HG02763 (cell line): ENCODE results near the gene OR2F1.

ENCODE experiments used
- ATAC-seq: cut with Tn5 transposase; IDR thresholded peaks from one replicate; pipeline ENCODE4 v1.9.1; 2021; ENCODE audit warnings: mild to moderate bottlenecking, moderate library complexity; ENCODE audit not compliant: unreplicated experiment

Gene OR2F1

DNA sequence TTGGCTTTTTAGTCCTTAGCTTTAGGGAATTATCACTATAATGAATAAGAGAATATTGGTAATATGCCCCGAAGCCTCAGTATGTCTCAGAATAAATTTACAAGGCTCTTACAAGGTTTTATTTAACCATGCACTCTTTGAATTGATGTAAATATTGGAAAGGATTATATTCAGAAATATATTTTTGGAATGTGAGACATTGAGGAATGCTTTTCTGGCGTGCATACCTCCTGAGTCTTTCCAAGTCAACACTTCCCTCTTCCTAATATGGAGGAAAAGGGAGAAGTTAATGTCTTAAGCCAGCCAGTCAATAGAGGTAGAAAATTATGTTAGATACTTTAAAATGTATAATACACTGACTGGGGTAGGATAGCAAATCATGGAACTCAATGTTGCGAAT, 1.2 kb upstream of the OR2F1 start:
- no peak for ATAC-seq

- no peak for ATAC-seq
Measured at GRCh38 chr7:143954135-143954534, 509 bp upstream of the OR2F1 start.

GRCh38 chr7:143958781-143959180, 4.1 kb downstream of the OR2F1 start:
- ATAC-seq = no peak

GRCh38 chr7:143960813-143961610, 6.4 kb downstream of the OR2F1 start:
- ATAC-seq = no peak

- ATAC-seq = no peak
Measured at GRCh38 chr7:143965280-143965679, 10.6 kb downstream of the OR2F1 start.

DNA sequence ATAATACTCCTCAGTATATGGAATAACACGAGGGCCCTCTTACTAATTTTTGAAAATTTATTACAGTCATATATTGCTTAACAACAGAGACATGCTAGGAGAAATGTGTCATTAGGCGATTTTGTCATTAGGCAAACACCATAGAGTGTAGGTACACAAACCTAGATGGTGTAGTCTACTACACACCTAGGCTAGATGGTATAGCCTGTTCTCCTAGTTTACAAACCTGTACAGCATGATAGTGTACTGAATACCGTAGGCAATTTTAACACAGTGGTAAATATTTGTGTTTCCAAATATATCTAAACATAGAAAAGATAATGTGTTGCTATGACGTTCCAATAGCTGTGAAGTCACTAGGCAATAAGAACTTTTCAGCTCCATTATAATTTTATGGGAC, 12.8 kb downstream of the OR2F1 start:
- no peak for ATAC-seq

DNA sequence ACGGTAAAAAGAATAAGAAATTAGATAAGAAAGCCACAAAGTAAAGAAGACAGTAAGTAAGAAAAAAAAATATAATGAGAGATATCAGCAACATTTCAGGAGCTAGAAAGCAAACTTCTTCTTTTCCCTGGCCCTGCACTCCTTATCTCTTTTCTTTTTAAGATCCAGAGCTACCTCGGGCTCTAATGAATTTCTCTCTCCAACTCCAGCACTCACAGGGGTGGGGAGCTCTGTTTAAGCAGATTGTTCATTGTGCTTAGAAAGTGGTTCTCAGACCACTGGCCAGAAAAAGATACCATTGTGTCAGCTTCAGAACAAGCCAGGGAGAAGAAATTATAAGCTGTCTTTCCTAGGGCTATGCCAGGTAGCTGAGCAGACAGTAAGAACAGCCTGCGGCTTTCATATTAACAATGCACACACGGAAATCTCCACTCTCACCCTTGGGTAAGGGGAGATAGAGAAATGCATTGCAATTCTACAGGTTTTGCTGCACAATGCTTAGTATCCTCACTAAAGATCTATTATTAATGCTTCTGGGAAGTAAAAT, 19.3 kb downstream of the OR2F1 start:
- no peak for ATAC-seq

DNA sequence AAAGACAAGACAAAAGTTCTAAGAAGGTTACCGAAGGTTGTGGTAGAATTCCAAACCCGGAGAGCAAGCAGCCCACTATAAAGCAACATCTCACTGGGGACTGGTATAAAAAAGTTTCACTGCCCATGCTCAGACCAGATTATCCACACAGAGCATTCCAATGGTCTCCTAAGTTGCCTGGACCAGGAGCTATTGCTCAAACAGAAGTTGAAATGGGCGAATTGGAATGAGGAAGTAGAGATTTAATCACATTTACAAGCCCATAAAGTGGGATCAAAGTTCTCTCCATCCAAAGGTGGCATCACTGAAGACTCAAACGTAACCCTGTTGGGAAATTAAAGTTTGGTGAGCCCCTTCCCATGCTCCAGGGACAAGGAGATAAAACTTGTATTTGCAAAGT, 19.8 kb downstream of the OR2F1 start:
- ATAC-seq = no peak

DNA sequence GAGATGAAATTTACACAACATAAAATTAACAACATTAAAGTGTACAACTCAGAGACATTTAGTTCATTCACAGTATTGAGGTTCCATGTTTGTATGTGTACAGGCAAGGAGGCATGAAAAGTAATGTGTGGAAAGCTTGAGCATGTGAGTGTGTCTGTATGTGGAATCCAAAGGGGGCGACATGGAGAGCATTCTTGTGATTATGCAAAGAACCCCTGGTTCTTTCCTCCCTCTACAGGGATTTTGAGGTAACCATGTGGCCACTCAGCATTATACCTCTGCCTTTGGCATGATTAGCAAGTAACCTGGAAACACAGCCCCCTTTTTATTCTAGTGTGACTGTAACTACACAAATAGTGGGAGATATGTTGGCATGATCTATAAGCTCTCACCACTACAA, 21.0 kb downstream of the OR2F1 start:
- ATAC-seq = no peak

- no peak for ATAC-seq
Measured at GRCh38 chr7:143978585-143978984, 23.9 kb downstream of the OR2F1 start.

- no peak for ATAC-seq
Measured at GRCh38 chr7:143979359-143979758, 24.7 kb downstream of the OR2F1 start.

DNA sequence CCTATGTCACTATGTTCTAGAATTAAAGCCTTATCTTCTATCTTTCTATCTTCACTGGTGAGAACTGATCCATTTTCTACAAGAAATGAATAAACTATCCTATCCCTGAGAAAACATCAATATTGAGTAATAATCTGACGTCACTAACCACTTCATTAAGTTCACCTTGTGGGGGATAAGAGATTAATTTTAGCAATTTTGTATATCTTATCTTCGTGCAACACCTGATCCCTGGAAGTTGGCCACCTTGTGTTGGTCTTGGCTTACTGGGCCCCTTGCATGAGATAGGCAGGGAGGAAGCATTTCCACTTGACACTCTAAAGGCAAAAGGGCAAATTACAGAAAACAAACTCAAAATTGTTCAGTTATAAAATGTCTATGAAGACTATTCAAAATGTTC, 25.4 kb downstream of the OR2F1 start:
- ATAC-seq = no peak

- ATAC-seq = no peak
Measured at GRCh38 chr7:143980746-143981510, 26.3 kb downstream of the OR2F1 start.

- ATAC-seq = no peak
Measured at GRCh38 chr7:143983960-143984359, 29.3 kb downstream of the OR2F1 start.

GRCh38 chr7:143987513-143987912, 32.9 kb downstream of the OR2F1 start:
- ATAC-seq = no peak

GRCh38 chr7:143988976-143989745, 34.5 kb downstream of the OR2F1 start:
- ATAC-seq = no peak

DNA sequence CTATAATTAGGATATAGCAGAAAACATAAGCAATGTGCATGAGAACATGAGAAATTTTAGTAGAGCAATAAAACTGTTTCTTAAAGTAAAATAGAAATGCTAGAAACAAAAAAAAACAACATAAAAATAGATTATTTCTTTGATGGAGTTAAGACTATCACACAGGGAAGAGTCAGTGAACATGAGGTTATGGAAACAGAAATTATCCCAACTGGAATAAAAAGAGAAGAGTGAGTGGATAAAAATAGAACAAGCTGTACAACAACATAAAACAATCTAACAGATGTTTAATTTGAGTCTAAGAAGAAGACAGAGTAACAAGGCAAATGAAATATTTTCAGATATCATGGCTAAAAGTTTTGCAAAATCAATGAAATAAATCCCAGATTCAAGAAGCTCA, 38.0 kb downstream of the OR2F1 start:
- ATAC-seq = no peak

DNA sequence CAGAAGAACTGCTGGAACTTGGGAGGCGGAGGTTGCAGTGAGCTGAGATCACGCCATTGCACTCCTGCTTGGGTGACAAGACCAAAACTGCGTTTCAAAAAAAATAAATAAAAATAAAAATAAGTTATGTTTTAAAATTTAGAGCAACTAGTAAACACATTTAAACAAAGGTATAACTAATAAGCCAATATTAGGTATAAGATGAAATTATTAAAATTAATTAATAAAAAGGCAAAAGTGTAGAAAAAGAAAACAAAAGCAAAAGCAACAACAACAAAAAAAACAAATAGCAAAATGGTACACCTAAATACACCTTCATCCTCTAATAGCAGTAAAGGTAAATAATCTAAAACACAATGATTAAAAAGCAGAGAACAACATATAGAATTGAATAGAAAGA, 39.3 kb downstream of the OR2F1 start:
- ATAC-seq = no peak

DNA sequence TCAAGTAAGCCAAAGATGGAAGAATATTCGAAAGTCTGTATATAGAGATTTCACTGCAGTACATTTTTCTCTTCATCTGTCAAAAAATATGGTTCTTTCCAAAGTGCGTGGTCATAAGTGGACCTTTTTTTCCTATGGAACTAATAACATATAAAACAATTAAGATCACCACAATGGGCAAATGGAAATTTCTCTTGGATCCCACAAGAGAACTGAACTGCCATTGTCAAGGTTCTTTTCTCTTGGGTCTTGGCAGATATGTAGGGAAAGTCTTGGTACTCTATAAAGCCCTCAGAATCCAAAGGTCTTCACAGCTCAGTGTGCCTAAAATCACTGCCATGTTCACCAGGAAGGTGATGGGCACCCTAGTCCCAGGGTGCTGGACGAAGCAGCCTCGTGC, 45.4 kb downstream of the OR2F1 start, which contains the start of gene OR6B1:
TSS of gene OR6B1 (plus strand) at position 301 of the 400 bp plus-strand sequence. CDS start 3,677 bp downstream, outside the sequence.
- no peak for ATAC-seq

- ATAC-seq = no peak
Measured at GRCh38 chr7:144001543-144001942, 46.9 kb downstream of the OR2F1 start.

- ATAC-seq = no peak
Measured at GRCh38 chr7:144004703-144005102, 50.1 kb downstream of the OR2F1 start.
